COLO668 (cell line): Measurements from ENCODE around the gene PROX1.
A peak's percentile ranks its signal among the peaks of the same experiment; 100 is the strongest.

Experiments used
- DNase-seq: peaks from one replicate; lab custom pipeline; 2025; ENCODE audit not compliant: unreplicated experiment; lab: John Stamatoyannopoulos, UW

The PROX1 gene

DNA sequence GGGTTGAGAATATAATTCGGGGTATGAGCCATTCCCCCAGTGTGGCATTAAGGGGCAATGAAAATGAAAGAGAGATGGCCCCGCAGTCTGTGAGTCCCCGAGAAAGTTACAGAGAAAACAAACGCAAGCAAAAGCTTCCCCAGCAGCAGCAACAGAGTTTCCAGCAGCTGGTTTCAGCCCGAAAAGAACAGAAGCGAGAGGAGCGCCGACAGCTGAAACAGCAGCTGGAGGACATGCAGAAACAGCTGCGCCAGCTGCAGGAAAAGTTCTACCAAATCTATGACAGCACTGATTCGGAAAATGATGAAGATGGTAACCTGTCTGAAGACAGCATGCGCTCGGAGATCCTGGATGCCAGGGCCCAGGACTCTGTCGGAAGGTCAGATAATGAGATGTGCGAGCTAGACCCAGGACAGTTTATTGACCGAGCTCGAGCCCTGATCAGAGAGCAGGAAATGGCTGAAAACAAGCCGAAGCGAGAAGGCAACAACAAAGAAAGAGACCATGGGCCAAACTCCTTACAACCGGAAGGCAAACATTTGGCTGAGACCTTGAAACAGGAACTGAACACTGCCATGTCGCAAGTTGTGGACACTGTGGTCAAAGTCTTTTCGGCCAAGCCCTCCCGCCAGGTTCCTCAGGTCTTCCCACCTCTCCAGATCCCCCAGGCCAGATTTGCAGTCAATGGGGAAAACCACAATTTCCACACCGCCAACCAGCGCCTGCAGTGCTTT, 9.4 kb downstream of the PROX1 start:
- no peak for DNase-seq

- DNase-seq, result no peak
Observed at GRCh38 chr1:213997772-213998107, 10.0 kb downstream of the PROX1 start.

GRCh38 chr1:213998785-213999184, 11.0 kb downstream of the PROX1 start:
- no peak for DNase-seq

DNA sequence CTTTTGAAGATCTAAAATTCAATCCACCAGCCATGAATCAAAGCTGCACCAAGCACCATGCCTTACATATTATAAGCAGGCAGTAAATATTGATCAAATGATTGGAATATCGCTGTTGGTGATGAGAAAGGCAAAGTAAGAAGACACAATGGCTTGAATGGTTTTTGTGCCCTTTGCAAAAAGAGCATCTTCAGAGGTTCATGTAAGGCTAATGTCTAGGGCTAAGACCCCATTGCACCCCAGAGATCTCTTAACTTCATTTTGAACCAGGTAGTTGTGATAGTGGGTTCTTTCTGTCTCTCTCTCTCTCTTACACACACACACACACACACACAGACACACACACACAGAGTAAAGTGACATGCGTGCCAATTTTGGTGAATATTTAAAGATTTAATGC, 12.0 kb downstream of the PROX1 start:
- no peak for DNase-seq

GRCh38 chr1:214002060-214002459, 14.3 kb downstream of the PROX1 start:
- DNase-seq, result peak; percentile 57

DNA sequence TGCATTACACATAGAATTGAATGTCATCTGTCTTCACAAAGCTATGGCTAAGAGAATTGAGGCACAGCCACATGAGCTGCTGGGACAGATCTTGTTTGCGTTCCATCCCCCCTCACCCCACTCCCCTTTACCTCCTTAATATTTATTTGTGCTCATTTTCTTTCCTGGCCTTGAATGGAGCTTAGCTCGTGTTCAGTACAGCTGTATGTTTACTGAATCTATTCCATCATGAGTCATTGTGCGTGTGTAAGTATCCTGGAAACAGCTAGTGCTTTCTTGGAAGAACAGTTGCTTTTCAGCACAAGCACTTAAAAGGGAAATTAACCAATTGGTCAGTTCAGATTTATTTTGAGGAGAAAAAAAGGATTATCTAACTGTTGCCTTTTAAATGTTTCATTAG, 14.7 kb downstream of the PROX1 start:
- peak; percentile 58 for DNase-seq

DNA sequence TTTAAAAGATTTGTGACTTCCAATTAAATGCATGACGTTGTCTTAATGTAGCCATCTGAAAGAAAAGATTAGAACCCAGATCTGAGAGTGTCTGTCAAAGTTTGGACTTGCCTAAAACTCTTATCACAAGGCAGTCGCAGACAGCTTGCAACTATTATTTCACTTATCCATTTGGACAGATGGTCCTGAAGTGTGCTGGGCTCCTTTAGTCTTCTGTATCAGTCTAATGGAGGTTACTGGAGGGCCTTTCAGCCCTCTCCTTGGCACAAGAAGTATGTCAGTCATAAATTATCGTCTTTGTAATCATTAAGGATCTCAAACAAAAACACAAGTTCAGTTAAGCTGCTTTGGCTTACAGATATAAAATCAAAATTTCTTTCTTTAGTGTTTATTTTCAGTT, 15.5 kb downstream of the PROX1 start:
- DNase-seq, result no peak

DNA sequence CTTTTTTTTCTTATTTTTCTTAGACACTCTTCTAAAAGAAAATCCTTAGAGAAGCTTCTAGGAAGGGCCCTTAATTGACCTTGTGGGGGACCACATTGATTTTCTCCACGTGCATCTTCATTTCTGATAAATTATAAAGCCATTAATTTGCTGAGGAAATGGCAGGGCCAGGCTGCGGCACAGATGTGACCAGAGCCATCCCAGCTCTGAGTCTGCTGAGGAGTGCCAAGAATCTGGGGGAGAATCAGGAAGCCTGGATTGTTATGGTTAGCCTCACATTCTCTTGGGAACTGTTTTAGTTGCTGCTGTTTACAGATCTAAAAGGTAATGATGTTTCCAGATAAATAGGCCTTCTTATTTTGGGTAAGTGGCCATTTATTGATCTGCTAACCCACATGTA, 16.2 kb downstream of the PROX1 start:
- no peak for DNase-seq

DNA sequence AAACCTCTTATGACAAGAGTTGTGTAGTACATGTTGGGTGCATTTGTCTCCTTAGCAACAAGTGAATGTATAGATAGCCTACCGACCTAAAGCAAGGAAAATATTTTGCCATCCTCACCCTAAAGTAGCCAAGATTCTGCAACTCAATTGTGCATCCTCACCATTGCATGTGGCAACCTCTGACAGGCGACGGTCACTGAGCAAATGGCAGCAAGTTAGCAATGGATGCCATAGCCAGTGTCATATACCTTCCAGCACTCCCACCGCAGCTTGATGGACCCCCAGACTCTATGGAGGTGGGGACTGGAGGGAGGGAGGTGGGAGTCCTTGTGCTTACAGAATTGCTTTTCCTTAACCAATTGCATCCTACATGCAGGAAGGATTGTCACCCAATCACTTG, 17.0 kb downstream of the PROX1 start:
- no peak for DNase-seq

GRCh38 chr1:214005708-214006107, 17.9 kb downstream of the PROX1 start:
- DNase-seq, result no peak

DNA sequence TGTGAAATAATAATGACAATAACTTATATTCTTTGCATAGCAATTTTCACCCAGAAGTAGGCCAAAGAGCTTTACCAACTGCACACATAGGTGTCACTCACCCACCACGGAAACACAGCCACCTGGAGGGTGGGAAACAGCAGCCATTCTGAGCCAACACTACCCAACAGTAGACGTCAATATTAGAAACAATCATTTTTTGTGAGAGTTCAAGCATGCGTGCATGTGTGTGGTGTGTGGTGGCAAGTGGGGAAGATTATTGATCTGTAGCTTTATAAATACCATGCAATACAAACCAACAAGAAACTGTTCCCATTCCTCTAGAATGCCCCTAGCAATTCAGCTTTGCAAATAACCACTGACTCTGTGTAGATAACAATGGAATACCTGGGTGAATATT, 19.1 kb downstream of the PROX1 start:
- DNase-seq, result no peak

DNA sequence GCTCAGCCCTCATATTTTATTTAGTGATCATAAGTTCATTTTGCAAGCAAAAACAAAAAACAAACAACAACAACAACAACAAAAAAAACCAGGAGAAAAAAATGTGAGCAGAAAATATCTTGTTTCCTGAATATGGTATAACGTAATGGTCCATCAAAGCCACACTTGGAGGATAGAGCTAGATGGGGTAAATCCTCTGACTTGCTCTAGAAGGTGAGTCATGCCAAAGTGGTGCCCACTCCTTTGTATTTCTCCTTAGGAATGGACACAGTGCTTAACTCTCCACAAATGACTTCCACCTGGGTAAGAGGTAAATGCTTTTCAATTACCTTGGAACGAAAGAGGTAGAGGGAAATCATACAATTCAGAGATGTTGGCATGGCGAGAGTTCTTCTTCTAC, 20.6 kb downstream of the PROX1 start:
- no peak for DNase-seq

- DNase-seq, result no peak
Observed at GRCh38 chr1:214008791-214009422, 21.1 kb downstream of the PROX1 start.

- no peak for DNase-seq
Observed at GRCh38 chr1:214009423-214010196, 21.8 kb downstream of the PROX1 start.

DNA sequence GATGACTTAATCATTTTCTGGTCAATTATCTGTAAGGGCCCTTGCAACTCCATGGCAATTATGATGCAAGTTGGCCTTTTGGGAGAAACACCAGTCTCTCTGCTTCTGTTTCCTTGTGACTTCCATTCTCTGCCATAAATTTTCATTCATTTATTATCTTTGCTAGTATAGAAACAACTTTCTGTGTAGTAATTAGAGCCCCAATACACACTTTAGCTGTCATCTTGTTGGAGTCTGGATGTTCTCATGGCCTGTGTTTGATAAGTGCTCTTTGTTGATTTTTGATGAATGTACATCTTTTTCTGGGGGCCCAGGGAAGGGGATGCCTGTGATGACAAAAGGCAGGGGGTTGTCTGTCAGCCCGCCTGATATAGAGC, 22.4 kb downstream of the PROX1 start:
- DNase-seq, result no peak

GRCh38 chr1:214010717-214011116, 22.9 kb downstream of the PROX1 start:
- no peak for DNase-seq

- DNase-seq, result no peak
Observed at GRCh38 chr1:214012418-214012817, 24.6 kb downstream of the PROX1 start.

- no peak for DNase-seq
Observed at GRCh38 chr1:214013614-214014377, 26.0 kb downstream of the PROX1 start.

DNA sequence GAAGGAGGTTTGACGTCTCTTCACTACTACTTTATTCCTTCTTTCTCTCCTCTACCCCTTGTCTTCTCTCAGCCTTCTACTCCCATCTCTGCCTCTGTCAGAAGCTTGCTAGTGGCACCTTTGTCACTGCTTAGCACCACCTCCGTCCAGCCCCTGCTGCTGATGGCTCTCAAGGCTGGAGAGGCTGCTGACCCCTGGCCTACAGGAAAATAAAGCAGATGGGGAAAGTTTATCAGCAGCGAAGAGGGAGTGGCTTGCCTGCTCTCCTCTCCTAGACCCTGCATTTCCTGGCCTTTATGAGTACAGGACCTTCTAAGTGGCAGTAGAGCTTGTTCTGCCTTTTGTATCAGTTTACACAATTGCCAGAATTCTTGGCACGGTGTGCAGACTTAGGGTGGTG, 27.0 kb downstream of the PROX1 start:
- no peak for DNase-seq

DNA sequence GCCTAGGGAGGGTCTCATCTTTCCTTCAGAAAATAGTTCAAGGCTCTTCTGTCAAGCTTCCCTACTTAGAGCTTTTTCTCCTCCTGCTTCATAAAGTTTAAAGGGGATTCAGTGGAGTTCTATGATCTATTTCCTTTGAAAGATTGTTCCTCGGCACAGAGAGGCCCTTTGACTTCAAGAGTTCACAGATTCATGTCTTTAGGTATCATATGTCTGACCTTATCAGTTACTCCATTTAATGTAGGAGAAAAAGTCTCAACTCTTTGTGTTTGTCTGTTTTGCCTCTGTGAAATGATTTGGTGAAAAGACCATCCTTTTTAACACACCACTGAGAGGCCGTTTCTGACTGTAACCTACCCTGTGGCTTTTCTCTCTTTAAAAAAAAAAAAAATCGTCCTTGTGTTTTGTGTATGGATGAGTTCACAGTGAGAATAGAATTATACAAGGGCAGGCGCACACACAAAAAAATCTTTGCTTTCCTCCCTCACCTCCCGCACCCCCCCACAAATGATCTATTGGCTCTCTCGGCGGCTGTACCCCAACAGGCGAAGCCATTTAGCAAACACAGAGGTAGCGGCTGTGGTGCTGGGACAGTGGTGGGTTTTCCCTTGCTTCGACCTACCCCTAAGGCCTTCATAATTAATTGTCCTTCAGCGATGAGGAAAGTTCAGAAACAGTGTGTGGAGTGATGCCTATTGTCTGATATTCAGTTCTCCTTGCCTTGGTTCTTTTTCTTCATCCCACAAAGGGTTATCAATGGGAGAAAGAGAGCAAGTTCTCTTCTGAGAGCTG, 29.6 kb downstream of the PROX1 start:
- no peak for DNase-seq
